Thyroid gland (tissue), 4 donors: ENCODE measurements around the gene CIB1.
"Not testable (repeated sequence)": the region's sequence is repeated elsewhere in the genome, so short reads cannot be mapped to it uniquely, and the experiment has no call there.

Experiments
- POLR2A ChIP-seq, 2 donors: fragments of 450-650 bp; IDR thresholded peaks; one replicate each; pipeline ENCODE4 v1.6.1; 2017; ENCODE audit warnings: antibody characterized with exemption in 2 of 2, mild to moderate bottlenecking in 2 of 2, moderate library complexity in 1 of 2
- TF ChIP-seq, protein P1 (sequence below), 6 experiments: fragments of 200-600 bp in 3 of 6; fragments of 450-650 bp in 3 of 6; sonication (generic) in 3 of 6; IDR thresholded peaks; one replicate each; pipeline ENCODE4 v1.5.1; 2016 to 2019; ENCODE audit warnings: antibody characterized with exemption in 6 of 6, mild to moderate bottlenecking in 2 of 6, inconsistent platforms in 1 of 6, moderate library complexity in 1 of 6

DNA sequence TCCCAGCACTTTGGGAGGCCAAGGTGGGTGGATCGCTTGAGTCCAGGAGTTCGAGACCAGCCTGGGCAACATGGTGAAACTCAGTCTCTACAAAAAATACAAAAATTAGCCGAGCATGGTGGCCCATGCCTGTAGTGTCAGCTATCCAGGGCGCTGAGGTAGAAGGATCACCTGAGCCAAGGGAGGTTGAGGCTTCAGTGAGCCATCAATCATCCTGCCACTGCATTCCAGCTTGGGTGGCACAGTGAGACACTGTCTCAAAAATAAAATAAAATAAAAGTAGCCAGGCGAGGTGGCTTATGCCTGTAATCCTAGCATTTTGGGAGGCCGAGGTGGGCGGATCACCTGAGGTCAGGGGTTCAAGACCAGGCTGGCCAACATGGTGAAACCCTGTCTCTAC, 45.7 kb downstream of the CIB1 start:
- TF ChIP-seq POLR2A (IDR thresholded peaks at IDR 0.05), result not testable (repeated sequence)
- TF ChIP-seq, protein P1, sequence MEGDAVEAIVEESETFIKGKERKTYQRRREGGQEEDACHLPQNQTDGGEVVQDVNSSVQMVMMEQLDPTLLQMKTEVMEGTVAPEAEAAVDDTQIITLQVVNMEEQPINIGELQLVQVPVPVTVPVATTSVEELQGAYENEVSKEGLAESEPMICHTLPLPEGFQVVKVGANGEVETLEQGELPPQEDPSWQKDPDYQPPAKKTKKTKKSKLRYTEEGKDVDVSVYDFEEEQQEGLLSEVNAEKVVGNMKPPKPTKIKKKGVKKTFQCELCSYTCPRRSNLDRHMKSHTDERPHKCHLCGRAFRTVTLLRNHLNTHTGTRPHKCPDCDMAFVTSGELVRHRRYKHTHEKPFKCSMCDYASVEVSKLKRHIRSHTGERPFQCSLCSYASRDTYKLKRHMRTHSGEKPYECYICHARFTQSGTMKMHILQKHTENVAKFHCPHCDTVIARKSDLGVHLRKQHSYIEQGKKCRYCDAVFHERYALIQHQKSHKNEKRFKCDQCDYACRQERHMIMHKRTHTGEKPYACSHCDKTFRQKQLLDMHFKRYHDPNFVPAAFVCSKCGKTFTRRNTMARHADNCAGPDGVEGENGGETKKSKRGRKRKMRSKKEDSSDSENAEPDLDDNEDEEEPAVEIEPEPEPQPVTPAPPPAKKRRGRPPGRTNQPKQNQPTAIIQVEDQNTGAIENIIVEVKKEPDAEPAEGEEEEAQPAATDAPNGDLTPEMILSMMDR (IDR thresholded peaks at IDR 0.05), result not testable (repeated sequence)
